ENCODE data around the gene PRRT1B.

DNA sequence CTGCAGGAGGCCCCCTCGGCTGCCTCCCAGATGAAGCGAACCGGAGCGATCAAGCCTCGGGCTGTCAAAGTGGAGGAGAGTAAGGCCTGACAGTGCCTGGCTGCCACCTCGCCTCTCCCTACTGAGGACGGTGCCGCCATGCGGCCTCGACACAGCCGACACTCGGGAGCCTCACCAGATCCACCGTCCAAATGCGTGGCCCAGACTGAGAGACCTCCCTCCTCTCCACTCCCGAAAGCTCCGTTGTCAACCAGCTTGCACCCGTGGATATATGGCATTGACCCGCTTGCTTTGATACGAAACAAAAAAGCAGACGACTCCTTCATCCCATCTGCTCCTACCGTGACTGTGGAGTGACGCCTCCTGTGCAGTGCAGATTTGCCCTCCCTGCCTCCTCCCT, 49.5 kb upstream of the PRRT1B start:
- TF ChIP-seq POLR2AphosphoS5 (IDR thresholded peaks at IDR 0.05) (no peak), EP300 (IDR thresholded peaks at IDR 0.05; ENCODE audit: low read depth) (no peak), POLR2A (IDR thresholded peaks at IDR 0.05) (no peak)
- TF ChIP-seq, protein P1, sequence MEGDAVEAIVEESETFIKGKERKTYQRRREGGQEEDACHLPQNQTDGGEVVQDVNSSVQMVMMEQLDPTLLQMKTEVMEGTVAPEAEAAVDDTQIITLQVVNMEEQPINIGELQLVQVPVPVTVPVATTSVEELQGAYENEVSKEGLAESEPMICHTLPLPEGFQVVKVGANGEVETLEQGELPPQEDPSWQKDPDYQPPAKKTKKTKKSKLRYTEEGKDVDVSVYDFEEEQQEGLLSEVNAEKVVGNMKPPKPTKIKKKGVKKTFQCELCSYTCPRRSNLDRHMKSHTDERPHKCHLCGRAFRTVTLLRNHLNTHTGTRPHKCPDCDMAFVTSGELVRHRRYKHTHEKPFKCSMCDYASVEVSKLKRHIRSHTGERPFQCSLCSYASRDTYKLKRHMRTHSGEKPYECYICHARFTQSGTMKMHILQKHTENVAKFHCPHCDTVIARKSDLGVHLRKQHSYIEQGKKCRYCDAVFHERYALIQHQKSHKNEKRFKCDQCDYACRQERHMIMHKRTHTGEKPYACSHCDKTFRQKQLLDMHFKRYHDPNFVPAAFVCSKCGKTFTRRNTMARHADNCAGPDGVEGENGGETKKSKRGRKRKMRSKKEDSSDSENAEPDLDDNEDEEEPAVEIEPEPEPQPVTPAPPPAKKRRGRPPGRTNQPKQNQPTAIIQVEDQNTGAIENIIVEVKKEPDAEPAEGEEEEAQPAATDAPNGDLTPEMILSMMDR (IDR thresholded peaks at IDR 0.05), result no peak

Measured in transverse colon (tissue), 4 donors.